Mesothelial cell of epicardium (in vitro differentiated cells): ENCODE results near the gene CADM1. TPM values are rescaled to one million over a fixed set of nuclear protein-coding genes. Genes with fewer than 3 reads are reported as not detected.
A peak's percentile ranks its signal among the peaks of the same experiment; 100 is the strongest.

ENCODE experiments used
- DNase-seq, 2 experiments: peaks; one replicate each; pipeline ENCODE4 v3.0.0; 2021; ENCODE audit warnings: low spot score in 2 of 2; ENCODE audit not compliant: unreplicated experiment in 2 of 2
- H3K27ac Mint-ChIP-seq: 2 replicates; pipeline ENCODE4 v1.8.0; 2021; ENCODE audit warnings: mixed read lengths
- H3K27me3 Mint-ChIP-seq: 2 replicates; pipeline ENCODE4 v1.8.0; 2021; ENCODE audit warnings: low read depth, mixed read lengths
- H3K36me3 Mint-ChIP-seq: 2 replicates; pipeline ENCODE4 v1.8.0; 2021; ENCODE audit warnings: mixed read lengths
- H3K4me1 Mint-ChIP-seq: 2 replicates; pipeline ENCODE4 v1.8.0; 2021; ENCODE audit warnings: mixed read lengths
- H3K4me3 Mint-ChIP-seq: 2 replicates; pipeline ENCODE4 v1.8.0; 2021; ENCODE audit warnings: mild to moderate bottlenecking, moderate library complexity, mixed read lengths
- H3K9me3 Mint-ChIP-seq: 2 replicates; pipeline ENCODE4 v1.8.0; 2021; ENCODE audit warnings: mixed read lengths
- total RNA-seq: library from RNA; stranded (reverse); gene quantifications from 3 replicates; pipeline ENCODE4 v1.2.1, GENCODE V29; 2021
- TF ChIP-seq, protein P1 (sequence below): fragments of 200-600 bp; sonication (generic); IDR thresholded peaks from one replicate; pipeline ENCODE4 v1.5.0; 2021; ENCODE audit warnings: antibody characterized with exemption; ENCODE audit not compliant: unreplicated experiment

Gene CADM1
- total RNA-seq, 1 donor from 2014 or later, result 60.9 TPM

DNA sequence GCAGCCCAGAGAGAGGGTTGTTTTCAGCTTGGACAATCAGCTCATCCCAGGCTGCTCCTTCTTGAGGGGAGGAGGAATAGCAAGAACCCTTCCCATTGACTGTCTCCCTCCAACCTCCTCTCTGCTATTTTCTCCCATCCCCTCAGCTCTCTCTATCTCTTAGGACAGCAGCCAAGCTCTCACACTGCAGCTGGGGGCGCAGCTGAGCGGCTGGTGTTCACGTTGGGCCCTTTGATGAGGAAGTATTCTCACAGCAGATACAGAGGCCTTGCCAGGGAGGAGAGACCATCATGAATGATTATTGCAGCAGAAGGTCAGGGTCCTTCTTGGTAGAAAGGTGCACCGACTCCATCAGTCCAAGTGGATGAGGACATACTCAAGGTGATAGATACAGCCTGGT is 26.5 kb upstream of the CADM1 start:
- TF ChIP-seq, protein P1, sequence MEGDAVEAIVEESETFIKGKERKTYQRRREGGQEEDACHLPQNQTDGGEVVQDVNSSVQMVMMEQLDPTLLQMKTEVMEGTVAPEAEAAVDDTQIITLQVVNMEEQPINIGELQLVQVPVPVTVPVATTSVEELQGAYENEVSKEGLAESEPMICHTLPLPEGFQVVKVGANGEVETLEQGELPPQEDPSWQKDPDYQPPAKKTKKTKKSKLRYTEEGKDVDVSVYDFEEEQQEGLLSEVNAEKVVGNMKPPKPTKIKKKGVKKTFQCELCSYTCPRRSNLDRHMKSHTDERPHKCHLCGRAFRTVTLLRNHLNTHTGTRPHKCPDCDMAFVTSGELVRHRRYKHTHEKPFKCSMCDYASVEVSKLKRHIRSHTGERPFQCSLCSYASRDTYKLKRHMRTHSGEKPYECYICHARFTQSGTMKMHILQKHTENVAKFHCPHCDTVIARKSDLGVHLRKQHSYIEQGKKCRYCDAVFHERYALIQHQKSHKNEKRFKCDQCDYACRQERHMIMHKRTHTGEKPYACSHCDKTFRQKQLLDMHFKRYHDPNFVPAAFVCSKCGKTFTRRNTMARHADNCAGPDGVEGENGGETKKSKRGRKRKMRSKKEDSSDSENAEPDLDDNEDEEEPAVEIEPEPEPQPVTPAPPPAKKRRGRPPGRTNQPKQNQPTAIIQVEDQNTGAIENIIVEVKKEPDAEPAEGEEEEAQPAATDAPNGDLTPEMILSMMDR, result no peak
- no peak overlapping the region for H3K27ac Mint-ChIP-seq
- peaks cover 24% of the 10 kb centered on the region for H3K27me3 Mint-ChIP-seq
- DNase-seq, result no peak
- peaks cover 11% of the 10 kb centered on the region for H3K4me1 Mint-ChIP-seq
- H3K4me3 Mint-ChIP-seq, result no peak overlapping the region
- H3K9me3 Mint-ChIP-seq, result no peaks in the 10 kb centered on the region
- no peaks in the 10 kb centered on the region for H3K36me3 Mint-ChIP-seq

DNA sequence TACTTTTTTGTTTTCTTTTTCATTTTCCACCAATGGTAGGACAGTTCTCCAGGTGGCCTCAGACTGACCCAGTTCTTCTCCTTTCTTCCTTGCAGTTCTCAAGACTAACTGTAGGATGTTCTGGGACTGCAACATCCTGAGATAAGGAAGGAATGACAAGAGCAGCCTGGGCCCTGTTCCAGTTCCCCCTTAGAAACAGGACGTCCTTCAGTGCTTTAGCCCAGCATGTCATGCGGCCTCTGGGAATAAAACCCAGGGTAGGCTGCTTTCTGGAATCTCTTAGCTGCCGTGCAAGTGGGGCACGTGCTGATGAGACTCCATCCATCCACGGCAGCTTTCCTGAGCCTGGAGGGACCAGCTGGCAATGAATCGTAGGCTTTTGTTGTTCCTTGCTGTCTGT is 24.0 kb upstream of the CADM1 start:
- no peaks in the 10 kb centered on the region for H3K9me3 Mint-ChIP-seq
- H3K4me1 Mint-ChIP-seq, result peaks cover 11% of the 10 kb centered on the region
- DNase-seq, result no peak
- TF ChIP-seq, protein P1, result no peak
- no peak overlapping the region for H3K27ac Mint-ChIP-seq
- peaks cover 5% of the 10 kb centered on the region for H3K27me3 Mint-ChIP-seq
- H3K36me3 Mint-ChIP-seq, result no peaks in the 10 kb centered on the region
- no peak overlapping the region for H3K4me3 Mint-ChIP-seq

DNA sequence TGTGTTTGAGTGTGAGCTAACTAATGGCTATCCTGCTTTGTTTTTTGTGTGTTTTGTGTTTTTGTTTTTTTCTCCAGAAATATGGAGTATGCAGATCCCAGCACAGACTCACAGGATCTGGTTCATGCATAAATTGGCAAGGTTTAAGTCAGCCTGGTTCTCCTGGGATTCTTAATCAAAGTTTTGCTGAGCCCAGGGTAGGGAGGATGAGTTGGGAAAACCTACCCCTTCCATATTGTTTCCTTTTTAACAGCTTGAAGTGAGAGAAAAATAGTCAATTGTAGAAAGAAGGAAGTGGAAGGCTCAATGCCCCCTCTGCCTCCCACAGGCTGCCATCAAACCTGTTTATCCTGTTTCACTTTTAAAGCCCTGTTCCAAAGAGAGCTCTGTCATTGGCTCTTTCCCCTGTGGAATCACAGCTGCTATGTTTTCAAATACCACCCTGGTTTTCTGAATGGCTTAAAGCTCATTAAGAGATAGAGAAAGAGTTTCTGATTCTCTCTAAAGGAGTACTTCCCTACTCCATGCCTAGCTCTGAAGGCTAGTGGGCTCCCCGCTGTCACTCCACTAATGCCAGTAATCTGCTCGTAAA is 23.4 kb upstream of the CADM1 start:
- Mint-ChIP-seq H3K9me3 (no peaks in the 10 kb centered on the region), H3K4me1 (peaks cover 11% of the 10 kb centered on the region), H3K27ac (peak overlapping the region; percentile 49), H3K36me3 (no peaks in the 10 kb centered on the region), H3K27me3 (peaks cover 5% of the 10 kb centered on the region), H3K4me3 (no peak overlapping the region)
- DNase-seq, result no peak
- TF ChIP-seq, protein P1, result no peak

DNA sequence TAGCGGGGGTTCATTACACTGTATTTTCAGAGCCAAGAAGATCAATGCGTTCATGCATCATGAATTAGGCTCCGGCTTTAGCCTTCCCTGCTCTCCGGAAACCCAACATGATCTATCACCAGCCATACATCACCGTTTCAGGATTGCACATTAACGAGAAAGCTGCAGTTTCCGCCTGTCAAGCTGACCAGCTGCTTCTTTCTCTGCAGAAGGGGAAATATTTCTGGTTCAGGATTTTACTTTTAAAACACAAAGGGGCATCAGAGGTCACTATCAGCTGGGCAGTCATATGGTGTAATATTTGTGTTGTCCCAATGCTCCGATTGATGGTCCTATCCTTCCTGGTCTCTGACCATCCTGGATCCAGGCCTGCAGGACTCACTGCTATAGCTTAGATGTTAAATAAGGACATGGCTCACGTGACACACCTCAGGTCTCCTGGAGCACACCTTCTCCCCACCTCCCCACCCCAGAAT is 21.4 kb upstream of the CADM1 start:
- TF ChIP-seq, protein P1, result no peak
- no peaks in the 10 kb centered on the region for H3K9me3 Mint-ChIP-seq

DNA sequence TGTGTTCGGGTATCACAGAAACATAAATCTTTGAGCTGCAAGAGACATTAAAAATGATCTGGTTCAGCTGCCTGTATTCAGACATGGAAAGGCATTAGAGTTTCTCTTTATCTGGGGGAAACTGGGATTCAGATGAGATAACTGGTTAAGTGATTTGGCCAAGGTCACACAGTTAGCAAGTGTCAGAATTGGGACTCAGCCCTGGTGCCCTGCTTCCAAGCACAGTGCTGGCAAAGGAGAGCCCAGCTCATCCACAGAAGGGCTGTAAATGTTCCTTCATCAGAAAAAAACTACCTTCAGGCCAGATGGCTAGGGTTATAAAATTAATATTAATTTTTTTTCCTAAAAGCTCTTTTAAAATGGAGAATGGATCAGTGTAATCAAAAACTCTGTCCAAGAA is 20.4 kb upstream of the CADM1 start:
- no peak for DNase-seq
- H3K4me1 Mint-ChIP-seq, result peaks cover 19% of the 10 kb centered on the region
- H3K27me3 Mint-ChIP-seq, result peaks cover 9% of the 10 kb centered on the region
- H3K36me3 Mint-ChIP-seq, result no peaks in the 10 kb centered on the region
- no peak overlapping the region for H3K27ac Mint-ChIP-seq
- H3K4me3 Mint-ChIP-seq, result no peak overlapping the region
- no peaks in the 10 kb centered on the region for H3K9me3 Mint-ChIP-seq
- TF ChIP-seq, protein P1, result no peak

More for the DNA sequence above, 21.4 kb upstream of the CADM1 start:
- Mint-ChIP-seq H3K27me3 (peaks cover 5% of the 10 kb centered on the region), H3K4me1 (peaks cover 19% of the 10 kb centered on the region), H3K4me3 (no peak overlapping the region), H3K36me3 (no peaks in the 10 kb centered on the region), H3K27ac (no peak overlapping the region)
- DNase-seq, result no peak
